ENCODE data around the gene MRFAP1.

Gene MRFAP1

DNA sequence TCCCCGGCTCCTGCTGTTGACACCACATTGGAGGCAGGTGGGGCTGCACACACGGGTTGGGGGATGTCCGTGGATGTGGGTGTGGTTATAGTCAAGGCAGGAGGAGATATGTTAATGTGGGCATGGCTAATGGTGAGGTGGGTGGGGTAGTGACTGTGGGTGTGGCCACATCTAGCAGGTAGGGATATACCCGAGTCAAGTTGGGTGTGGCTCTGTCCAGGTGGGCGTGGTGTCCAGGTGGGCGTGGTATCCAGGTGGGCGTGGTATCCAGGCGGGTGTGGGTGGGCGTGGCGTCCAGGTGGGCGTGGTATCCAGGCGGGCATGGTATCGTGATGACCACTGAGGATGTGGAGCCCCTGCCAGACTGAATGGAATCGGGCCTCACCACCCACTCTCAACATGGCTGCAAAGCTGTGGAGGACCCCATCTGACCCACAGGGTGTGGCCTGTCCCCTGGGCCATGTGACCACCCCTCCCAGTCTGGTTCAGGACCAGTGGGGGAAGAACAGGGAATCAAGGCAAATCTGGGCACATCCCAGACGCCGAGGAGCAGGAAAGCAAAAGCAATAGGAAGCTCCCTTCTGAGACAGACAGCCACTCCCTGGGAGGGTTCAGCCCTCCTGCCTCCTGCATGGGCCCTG is 44.5 kb upstream of the MRFAP1 start:
- CTCF ChIA-PET = no interaction called here
- TF ChIP-seq, protein P1, sequence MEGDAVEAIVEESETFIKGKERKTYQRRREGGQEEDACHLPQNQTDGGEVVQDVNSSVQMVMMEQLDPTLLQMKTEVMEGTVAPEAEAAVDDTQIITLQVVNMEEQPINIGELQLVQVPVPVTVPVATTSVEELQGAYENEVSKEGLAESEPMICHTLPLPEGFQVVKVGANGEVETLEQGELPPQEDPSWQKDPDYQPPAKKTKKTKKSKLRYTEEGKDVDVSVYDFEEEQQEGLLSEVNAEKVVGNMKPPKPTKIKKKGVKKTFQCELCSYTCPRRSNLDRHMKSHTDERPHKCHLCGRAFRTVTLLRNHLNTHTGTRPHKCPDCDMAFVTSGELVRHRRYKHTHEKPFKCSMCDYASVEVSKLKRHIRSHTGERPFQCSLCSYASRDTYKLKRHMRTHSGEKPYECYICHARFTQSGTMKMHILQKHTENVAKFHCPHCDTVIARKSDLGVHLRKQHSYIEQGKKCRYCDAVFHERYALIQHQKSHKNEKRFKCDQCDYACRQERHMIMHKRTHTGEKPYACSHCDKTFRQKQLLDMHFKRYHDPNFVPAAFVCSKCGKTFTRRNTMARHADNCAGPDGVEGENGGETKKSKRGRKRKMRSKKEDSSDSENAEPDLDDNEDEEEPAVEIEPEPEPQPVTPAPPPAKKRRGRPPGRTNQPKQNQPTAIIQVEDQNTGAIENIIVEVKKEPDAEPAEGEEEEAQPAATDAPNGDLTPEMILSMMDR (IDR thresholded peaks at IDR 0.05; ENCODE audit: control extremely low read depth, extremely low read depth, low read depth, missing control alignments) = no peak
- DNase-seq (ENCODE audit: extremely low spot score) = no peak
- POLR2A ChIA-PET = no interaction called here

GRCh38 chr4:6596948-6597347 is 43.5 kb upstream of the MRFAP1 start:
- TF ChIP-seq, protein P1 (IDR thresholded peaks at IDR 0.05; ENCODE audit: control extremely low read depth, extremely low read depth, low read depth, missing control alignments) = no peak
- ChIA-PET POLR2A (no interaction called here), CTCF (no interaction called here)
- DNase-seq (ENCODE audit: extremely low spot score) = no peak

GRCh38 chr4:6598127-6598526 is 42.4 kb upstream of the MRFAP1 start:
- TF ChIP-seq, protein P1 (IDR thresholded peaks at IDR 0.05; ENCODE audit: control extremely low read depth, extremely low read depth, low read depth, missing control alignments) = no peak
- DNase-seq (ENCODE audit: extremely low spot score) = no peak
- CTCF ChIA-PET = no interaction called here
- POLR2A ChIA-PET = no interaction called here

DNA sequence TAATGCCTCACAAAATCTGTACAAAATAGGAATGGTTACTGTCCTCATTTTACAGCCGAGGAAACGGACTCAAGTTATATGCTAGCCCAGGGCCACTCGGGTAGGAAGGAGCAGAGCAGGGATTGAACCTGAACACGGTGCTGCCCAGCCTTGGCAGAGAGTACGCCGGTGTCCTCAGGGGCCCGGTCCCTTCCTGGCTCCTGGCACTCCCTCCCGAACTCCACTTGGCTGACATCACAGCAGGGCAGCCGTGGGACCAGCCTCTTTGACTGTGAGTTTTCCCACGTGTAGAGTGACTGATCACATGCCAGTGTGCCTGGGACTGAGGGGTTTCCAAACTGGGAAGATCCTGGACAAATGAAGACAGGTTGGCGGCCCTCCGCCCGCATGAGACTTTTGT is 41.8 kb upstream of the MRFAP1 start:
- POLR2A ChIA-PET = no interaction called here
- CTCF ChIA-PET = no interaction called here
- TF ChIP-seq, protein P1 (IDR thresholded peaks at IDR 0.05; ENCODE audit: control extremely low read depth, extremely low read depth, low read depth, missing control alignments) = no peak
- no peak for DNase-seq (ENCODE audit: extremely low spot score)

GRCh38 chr4:6601661-6602250 is 38.7 kb upstream of the MRFAP1 start:
- TF ChIP-seq, protein P1 (IDR thresholded peaks at IDR 0.05; ENCODE audit: control extremely low read depth, extremely low read depth, low read depth, missing control alignments) = no peak
- POLR2A ChIA-PET = no interaction called here
- DNase-seq (ENCODE audit: extremely low spot score) = no peak
- CTCF ChIA-PET = interaction anchor here (0.7 to 1.2 kb wide), 2 partner anchors 9 to 364 kb away, joined by 3 to 4 read pairs; no protein-coding TSS in a partner anchor

- TF ChIP-seq, protein P1 (IDR thresholded peaks at IDR 0.05; ENCODE audit: control extremely low read depth, extremely low read depth, low read depth, missing control alignments) = no peak
- CTCF ChIA-PET = interaction anchor here (0.7 to 1.2 kb wide), 2 partner anchors 10 to 364 kb away, joined by 3 to 4 read pairs; no protein-coding TSS in a partner anchor
- no peak for DNase-seq (ENCODE audit: extremely low spot score)
- POLR2A ChIA-PET = no interaction called here
Observed at GRCh38 chr4:6602289-6602688, 38.2 kb upstream of the MRFAP1 start.

All from GM10248 (cell line).